Right hindlimb (tissue), 1 donor: ENCODE measurements around the gene INS.
"Not testable (repeated sequence)": the region's sequence is repeated elsewhere in the genome, so short reads cannot be mapped to it uniquely, and the experiment has no call there.

Experiments used
- DNase-seq: peaks from one replicate; pipeline ENCODE4 v3.0.0-alpha.2; 2018

INS gene

DNA sequence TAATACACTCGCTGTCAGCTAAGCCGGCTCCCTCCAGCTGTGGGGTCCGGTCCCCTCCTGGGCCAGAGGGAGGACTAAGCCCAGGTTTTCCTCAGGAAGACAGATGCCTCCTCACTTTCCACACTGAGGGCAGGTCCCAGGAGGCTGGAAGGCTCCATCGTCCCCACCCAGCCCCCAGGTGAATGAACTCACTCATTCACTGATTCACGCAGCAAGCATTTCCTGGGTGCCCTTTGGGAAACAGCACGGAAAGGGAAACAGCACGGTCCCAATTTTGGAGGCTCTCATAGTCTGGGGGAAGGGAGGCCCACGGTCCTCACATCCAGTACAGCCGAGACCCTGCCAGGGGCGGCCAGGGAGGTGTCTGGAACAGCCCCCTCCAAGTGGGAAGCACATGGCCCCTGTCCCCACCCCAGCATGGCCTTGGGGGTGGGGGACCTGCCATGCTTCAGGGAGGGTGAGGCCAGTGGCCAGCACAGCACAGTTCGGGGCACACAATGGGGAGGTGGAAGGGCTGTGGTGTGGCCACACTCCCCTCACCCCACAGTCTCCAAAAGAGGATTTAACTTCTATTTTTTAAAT is 19.9 kb upstream of the INS start:
- DNase-seq = no peak

DNA sequence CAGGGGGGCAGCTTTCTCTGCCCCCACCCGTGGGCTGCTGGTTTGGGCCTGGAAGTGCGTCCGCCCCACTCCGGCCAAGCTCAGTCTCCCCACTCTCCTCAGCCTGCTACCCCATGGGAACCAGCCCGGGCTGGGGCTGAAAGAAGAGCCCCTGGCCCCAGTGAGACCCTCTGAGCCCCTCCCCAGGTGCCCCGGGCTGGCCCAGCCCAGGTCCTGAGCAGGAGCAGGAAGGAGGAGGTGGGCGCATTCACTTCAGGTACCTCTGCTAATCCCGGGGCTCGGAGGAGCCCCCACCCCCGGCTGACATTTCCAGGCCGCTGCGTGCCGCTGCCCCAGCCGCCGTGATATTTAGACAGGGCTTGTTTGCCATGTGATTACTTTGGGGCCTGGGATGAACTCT is 19.3 kb upstream of the INS start:
- no peak for DNase-seq

DNA sequence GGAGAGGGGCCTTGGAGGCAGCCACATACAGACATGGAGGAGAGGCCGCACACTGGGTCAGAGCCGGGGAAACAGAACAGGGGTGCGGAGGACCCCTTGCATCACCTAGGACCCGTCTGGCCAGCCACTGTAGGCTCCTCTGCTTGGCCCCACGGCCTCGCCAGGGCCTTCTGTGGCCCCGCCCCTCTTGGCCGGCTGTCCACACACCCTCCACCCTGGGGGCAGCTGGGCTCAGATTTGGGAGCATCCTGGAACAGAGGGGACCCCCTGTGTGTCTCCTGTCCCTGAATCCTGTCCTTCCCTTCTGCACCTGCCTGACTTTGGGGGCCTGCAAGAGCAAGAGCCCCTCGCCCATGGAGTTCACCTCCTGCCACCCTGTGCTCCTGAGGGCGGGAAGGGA is 18.5 kb upstream of the INS start:
- DNase-seq = no peak

DNA sequence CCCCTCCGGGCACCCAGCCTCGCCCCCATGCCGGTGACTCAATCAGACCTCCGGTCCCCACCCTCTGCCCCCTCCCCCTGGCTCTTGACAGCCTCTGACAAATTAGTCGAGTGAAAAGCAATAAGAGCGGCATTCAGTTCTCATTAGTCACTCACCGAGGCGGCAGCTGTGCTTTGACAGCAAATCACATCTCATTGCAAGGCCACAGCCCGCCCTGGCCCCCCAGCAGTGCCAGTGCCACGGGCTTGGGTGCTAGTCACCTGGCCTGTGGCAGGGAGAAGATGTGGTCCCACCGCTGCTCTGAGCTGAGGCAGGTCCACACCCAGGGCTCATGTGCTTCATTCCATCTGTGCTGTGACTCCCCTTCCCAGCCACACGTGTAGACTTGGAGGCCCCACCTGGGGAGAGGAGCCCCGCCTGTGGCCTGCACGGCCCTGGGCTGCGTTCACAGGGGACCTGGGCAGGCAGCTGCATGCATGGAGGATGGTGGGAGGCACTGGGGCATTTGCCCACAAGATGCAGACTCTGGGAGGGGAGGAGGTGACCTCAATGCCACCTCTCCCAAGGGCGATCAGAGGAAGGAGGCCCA is 18.0 kb upstream of the INS start:
- no peak for DNase-seq

DNA sequence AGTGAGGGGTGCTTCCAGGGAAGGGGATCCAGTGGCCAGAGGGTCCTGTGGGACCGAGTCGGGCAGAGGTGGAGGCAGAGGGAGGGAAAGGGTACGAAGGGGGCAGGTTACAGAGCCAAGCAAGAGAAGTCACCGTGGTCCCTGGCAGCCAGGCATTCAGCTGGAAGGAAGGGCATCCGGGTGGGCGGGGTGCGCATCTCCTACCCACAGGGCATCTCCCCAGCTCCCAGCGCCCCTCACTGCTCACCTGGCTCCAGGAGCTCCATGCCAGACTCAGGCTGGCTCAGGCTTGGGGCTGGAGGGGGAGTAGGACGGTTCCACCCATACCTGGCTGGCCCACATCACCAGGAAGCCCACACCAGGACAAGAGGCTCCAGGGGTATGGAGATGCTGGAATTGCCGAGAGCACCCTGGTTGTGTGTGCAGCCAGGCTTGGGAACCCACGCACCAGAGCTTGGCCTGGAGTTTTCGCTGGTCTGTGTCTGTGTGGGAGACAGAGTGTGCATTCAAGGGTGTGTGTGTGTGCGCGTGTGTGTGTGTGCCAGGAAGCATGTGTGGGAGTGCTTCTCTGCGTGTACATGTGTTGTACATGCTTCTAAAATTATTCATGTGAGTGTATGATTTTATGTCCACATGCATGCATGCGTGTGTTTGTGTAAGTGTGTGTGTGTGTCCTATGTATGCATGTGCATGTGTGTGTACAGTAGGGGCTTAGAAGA is 17.2 kb upstream of the INS start:
- not testable (repeated sequence) for DNase-seq

DNA sequence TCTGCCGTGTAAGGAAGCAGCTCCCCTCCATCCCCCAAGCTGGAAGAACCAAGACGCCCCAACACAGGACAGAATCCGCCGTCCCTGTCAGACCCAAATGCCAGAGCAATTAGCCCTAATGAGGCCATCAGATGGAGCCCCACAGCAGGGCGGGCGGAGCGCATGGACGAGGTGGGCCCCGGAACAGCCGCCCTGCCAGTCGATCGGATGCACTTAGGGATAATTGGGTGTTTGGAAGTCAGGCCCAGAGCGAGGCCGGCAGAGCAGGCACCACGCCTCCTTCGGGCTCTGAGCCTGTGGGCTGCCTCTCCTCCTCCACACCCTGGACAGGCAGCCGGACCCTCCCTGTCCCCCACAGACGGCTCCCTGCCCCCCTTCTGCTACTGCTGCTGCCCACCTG is 16.1 kb upstream of the INS start:
- DNase-seq = no peak

DNA sequence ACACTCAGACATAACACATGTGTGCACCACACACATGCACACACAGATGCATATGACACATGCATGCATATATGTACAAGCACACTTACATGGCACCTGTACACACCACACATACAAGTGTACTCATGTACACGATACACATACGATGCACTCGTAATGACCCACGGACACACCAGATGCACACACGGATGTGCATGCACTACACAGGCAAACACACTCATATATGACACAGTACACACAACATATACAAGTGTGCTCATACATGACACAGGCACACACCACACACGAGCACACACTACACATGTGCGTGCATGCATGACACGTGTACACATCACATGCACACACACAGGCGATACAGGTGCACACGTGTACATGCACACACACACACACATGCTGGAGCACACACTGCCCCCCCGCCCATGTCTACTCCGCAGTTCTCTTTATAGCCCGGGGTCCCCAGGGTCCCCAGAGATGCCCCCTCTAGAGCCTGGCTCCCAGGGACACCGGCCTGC is 15.4 kb upstream of the INS start:
- no peak for DNase-seq

DNA sequence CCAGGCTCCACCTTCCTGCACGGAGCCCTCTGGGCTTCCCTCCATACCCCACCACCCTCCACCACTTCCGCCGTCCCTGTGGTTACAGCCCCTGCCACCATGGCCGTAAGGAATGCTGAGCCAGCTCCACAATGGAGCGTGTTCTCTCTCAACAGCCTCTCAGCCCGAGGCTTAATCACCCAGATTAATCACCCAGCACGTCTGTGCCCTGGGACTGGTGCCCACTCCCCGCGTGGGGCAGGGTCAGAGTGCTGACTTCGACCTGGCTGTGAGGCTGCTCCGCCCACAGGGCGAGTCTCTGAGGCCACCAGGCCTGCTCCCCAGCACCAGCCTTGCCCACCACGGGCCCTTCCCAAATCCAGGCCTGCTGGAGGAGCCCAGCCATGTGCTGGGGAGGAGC is 14.7 kb upstream of the INS start:
- no peak for DNase-seq

DNA sequence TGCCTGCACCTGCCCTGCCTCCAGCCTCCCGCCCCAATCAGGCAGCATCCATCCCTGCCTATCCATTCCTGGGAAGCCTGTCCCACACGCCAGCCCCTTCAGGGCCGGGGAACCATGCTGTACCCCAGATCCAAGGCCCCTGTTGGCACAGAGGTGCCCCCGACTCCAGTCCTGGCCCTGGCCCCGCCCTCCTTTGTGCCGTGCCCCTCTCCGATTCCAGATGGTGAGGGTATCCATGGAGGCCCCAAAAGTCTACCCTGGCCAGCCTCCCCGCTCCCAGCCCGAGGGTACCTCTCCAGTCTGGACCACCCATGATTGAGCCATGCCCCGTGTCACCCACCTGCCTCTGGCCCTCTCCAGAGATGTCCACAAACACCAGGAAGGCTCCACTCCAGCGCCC is 13.4 kb upstream of the INS start:
- no peak for DNase-seq

DNA sequence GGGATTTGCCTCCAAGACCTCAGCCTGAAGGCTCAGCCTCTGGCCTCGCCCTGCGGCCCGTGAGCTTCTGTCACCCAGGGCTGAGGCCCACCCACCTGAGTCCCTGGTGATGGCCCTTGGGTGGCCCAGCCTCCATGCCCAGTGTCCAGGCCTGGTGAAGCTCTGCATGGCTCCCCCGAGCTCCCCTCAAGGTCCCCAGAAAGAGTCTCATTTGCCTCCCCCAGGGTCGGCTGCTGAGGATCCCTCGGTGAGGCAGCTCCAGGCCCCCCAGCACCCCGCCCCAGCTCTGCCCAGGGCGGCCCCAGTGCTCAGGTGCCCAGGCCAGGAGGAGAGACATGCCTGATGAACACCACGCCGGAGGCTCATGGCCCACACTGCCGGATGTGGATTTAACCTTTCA is 12.8 kb upstream of the INS start:
- DNase-seq = no peak

DNA sequence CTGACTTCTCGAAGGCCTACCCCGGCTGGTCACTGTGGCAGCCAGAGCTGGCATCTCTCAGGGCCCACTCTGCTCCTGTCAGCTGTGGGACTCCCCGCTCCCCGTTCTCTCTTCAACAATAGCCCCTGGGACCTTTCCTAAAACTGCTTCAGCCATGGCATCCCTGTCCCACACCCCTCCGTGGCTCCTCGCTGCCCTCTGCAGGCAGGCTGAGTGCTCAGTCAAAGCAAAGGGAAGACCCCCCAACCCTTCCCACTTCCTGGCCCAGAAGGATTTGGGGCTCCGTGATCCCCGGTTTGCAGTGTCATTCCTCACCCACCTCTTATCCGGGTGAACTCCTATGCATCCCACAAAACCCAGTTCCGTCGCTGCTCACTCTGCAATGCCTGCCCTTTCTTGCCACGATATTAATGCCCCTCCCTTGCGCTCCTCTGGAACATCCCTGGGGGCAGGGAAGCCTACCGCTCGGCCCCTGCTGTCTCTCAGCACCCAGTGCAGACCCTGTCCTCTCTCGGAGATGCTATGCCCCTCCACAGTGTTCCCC is 12.2 kb upstream of the INS start:
- DNase-seq = no peak

DNA sequence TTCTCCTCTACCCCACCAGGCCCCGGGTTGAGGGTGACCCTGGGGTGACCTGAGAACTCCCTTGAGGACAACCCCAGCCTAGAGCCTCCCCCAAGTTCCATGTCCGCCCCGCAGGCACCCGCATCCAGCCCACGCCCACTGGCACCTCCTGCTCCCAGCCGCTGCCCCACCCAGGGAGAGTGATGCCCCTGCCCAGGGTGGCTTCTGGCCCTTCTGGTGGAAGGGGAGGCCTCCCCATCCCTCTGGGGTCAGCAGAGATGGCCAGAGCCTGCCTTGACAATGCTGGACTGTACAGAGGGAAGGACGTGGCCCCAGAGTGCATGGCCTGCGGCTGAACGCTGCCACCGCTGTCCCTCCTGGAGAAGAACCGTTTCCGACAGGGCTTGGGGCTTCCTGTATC is 11.7 kb upstream of the INS start:
- DNase-seq = no peak

DNA sequence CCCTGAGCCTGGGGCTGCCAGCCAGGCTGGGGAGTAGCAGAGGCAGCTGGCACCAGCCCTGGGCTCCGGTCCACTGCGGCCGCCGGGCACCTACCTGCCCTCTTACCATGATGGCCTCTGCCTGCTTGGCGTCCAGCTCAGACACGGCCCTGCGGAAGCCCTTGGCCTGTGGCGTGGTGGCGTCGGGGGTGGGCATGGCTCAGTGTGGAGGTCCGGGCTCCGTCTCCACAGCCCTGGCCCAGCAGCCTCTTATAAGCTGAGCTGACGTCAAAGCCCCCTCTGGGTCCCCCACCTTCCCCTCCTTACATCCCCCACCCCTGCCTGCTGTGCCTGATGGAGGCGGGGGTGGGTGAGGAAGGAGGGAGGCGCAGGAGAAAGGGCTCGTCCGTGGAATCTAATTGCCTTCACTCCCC is 10.6 kb upstream of the INS start, which contains the start of gene TH:
Gene TH, minus strand, starts transcription at position 225 of the 413 bp plus-strand sequence. Its CDS starts 29 bp downstream, at position 196.
- no peak for DNase-seq

DNA sequence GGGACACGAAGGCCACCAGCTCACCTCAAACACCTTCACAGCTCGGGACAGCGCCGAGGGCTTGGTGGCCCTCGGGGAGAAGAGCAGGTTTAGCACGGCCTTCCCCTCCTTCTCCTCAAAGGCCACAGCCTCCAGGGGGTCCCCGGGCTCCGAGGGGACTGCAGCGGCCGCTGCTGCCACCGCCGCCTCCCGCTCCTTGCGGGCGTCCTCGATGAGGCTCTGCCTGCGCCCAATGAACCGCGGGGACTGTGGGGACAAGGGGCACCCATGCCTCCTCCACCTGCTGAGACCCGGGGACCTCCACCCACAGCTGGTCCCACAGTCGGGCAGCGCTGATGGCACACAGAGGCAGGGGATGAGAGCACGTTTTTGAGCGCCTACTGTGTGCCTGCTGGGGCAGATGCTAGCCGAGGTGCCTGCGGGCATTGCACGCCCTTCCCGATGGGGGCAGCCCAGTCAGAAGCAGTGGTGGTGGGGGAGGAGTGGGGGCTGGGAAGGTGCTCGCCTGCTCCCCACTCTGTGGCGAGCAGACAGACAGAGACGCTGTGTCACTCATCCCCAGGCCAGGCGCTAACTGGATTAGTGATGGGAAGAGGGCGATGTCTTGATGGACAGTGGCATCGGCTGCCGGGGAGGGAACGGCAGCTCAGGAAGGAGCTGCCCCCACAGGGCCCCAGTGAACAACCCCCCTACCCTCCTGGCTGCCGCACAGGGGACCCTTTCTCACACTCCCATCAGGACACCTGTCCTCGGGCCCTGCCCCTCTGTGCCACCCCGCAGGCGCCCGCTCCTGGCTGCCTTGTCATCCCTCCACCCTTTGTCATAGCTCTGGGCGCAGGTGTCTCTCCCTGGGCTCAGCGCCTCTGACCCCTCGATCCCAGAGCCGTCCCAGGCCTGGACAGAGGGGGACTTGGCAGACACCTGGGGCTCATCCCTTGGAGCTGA is 8.9 kb upstream of the INS start:
- DNase-seq = no peak

DNA sequence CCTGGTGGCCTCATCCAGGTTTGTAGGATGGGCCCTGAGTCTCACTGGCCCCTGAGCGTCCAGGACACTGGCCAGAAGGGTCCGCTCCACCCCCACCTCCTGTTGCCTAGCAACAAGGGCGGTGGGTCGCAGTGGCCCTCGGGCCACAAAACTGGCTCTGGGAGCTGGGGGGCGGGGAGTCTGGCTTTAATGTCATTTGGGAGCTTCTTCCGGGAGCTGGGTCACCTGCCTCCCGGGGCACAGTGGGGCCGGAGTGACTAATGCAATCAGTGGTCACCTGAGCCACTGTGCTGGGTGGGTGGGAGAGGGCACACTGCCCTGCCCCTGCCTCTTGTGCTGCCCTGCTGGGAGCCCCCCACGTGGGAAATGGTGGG is 8.0 kb upstream of the INS start:
- no peak for DNase-seq

DNA sequence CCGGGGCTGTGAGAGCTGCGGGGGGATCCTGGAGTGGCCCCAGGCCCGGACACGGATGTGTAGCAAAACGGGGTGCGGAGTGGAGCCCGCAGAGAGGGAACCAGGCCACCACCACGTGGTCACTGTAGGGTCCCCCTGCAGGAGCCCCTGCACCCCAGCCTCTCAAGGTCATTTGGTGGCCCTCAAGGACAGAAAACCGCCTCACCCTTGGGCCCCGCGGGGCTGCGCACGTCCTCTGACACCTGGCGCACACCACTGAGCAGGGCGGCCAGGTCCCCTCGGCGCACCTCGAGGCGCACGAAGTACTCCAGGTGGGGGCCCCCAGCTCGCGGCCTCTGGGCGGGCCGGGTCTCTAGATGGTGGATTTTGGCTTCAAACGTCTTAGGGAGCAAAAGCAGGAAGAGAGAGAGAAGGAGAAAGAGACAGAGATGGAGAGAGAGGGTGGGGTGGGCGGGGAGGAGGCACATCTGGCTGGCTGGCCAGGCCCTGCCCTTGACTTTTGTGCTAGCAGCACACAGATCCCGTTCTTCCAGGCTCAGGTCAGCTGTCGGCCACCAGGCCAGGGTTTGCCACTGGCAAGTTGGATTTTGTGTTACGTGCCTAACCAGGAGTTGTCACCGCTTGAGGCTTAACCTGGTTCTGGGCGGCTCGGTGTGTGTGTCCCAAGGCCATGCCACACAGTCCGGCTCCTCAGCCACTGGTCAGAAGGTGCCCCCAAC is 7.4 kb upstream of the INS start:
- DNase-seq = no peak

DNA sequence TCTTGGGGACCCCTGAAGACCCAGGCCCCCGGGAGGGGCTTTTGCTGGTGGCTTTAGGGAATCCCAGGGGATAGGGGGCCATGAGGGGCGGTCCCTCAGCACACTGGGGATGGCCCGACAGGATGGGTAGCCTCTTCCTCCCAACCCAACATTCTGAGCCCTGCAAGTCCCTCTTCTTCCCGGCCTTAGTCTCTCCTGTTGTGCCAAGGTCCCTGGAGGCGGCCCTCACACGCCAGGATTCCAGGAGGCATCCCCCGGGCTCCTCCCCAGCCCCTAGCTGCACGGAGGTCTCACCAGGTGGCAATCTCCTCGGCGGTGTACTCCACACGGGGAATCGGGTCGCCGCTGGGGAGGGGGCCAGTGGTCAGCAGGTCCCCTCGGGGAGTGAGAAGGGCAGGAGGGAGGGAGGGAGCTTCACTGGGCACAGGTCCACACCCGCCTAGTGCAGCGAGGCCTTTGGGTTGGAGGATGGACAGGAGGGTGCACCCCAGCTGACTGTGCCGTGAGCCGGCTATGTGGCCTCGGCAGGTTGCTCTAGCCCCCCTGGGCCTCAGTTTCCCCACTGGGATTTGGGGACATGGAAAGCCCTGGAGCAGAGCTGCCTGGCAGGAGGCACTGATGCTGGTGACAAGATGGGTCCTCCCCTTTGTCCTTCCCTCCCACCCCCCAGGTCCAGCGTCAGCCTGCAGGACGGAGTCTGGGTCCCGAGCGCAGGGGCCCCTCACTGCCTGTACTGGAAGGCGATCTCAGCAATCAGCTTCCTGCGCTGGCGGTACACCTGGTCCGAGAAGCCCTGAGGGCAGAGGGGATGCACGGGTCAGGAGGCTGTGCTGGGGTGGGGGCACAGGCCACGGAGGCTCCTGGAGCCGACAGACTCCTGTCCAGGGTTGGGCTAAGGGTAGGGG is 6.4 kb upstream of the INS start:
- DNase-seq = no peak

DNA sequence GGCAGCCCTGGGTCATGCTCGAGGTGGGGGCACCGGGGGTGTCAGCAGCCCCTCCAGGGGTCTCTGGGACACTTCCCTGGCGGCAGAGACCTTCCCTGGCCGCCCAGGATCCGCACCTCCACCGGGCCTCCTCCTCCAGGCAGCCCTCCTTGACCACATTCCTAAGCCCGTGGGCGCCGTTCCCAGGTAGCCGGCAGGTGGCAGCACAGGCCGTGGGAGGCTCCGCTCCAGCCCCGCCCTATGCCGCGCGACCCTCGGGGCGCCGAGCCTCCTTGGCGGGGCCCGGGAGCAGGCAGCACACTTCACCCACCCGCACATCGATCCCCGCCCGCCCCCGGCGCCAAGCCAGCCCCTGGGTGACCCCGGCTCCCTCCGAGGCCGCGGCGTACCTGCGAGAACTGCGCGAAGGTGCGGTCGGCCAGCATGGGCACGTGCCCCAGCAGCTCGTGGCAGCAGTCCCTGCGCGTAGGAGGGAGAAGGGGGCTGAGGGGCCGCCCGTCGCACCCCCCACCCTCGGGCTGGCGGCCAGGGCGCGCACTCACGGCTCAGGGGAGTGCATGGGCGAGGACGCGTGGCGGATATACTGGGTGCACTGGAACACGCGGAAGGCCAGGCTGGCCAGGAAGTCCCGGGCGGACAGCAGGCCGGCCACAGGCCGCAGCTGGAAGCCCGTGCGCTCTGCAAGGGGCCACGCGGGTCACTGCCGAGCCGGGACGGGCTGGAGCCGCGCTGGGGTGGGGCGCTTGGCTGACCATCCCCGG is 5.3 kb upstream of the INS start:
- DNase-seq = no peak

DNA sequence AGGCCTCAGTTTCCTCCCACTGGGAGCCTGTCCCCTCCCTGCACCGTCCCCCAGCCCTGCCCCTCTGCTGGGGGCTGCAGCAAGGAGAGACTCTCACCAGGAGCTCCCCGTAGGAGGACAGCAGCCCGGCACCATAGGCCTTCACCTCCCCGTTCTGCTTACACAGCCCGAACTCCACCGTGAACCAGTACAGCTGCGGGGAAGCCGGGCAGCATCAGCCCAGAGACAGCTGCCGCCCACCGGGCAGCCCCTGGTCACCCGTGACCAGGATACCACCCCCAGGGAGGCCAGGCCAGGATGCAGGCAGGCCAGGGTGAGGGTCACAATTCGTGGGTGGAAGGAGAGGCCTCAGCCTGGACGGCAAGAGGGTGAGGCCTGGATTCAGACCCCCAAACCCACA is 4.6 kb upstream of the INS start:
- DNase-seq = no peak

DNA sequence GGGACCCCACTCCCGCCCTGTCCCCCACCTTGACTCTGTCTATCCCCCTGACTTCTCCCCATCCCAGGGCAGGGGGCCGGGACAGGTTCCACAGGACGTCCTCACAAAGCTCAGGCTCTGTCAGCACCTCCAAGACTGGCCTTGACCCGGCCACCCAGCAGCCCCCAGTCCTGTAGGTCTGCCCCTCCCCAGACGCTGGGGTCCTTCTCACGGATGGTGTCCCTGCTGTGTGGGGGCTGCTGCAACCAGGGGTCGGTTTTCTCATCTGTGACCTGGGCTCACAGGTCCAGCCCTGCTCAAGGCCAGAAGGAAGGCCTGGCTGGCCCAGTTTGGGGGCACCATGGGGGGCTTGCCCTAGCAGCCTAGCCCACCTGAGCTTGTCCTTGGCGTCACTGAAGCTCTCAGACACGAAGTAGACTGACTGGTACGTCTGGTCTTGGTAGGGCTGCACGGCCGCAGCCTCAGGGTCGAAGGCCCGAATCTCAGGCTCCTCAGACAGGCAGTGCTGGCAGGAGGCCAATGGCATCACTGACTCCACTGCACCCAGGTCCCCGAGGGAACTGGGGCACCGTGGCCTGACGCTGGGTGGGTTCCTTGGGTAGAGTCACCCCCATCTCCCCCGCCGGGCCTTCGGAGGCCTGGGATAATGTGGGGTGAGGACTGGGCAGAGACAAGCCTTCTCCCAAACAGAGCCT is 4.0 kb upstream of the INS start:
- DNase-seq = no peak
